ENCODE measurements around the gene TMEM225B.

The TMEM225B gene

GRCh38 chr7:99638731-99639130 is 40.7 kb downstream of the TMEM225B start:
- Histone ChIP-seq H3K36me3 (replicated peaks; ENCODE audit: low read depth, low read length) (peaks cover 3% of the 10 kb centered on the region), H3K4me3 (ENCODE audit: low read length) (no peak overlapping the region), H3K4me1 (ENCODE audit: low read length) (no peaks in the 10 kb centered on the region), H3K27me3 (ENCODE audit: low read depth, low read length) (no peaks in the 10 kb centered on the region), H3K79me2 (ENCODE audit: low read length) (no peaks in the 10 kb centered on the region), H3K9me3 (ENCODE audit: insufficient read depth, low read length) (no peaks in the 10 kb centered on the region), H2AFZ (ENCODE audit: low read depth, low read length) (no peak overlapping the region), H3K9ac (ENCODE audit: low read length) (no peak overlapping the region), H4K20me1 (ENCODE audit: insufficient read depth, low read length) (no peaks in the 10 kb centered on the region), H3K27ac (ENCODE audit: low read length) (no peak overlapping the region), H3K4me2 (ENCODE audit: low read length) (no peak overlapping the region)
- no peak for TF ChIP-seq EZH2phosphoT487 (IDR thresholded peaks at IDR 0.05; ENCODE audit: low read depth)
- no peak for TF ChIP-seq CTCF (IDR thresholded peaks at IDR 0.05; ENCODE audit: low read depth, low read length)

- H3K27me3 ChIP-seq (ENCODE audit: low read depth, low read length): no peaks in the 10 kb centered on the region
- TF ChIP-seq EZH2phosphoT487 (IDR thresholded peaks at IDR 0.05; ENCODE audit: low read depth) (no peak), CTCF (IDR thresholded peaks at IDR 0.05; ENCODE audit: low read depth, low read length) (no peak)
- H3K27ac ChIP-seq (ENCODE audit: low read length): no peak overlapping the region
- no peaks in the 10 kb centered on the region for H3K36me3 ChIP-seq (replicated peaks; ENCODE audit: low read depth, low read length)
- no peak overlapping the region for H3K9ac ChIP-seq (ENCODE audit: low read length)
- no peaks in the 10 kb centered on the region for H4K20me1 ChIP-seq (ENCODE audit: insufficient read depth, low read length)
- no peaks in the 10 kb centered on the region for H3K79me2 ChIP-seq (ENCODE audit: low read length)
- H3K4me1 ChIP-seq (ENCODE audit: low read length): no peaks in the 10 kb centered on the region
- H2AFZ ChIP-seq (ENCODE audit: low read depth, low read length): no peak overlapping the region
- no peaks in the 10 kb centered on the region for H3K9me3 ChIP-seq (ENCODE audit: insufficient read depth, low read length)
- no peak overlapping the region for H3K4me2 ChIP-seq (ENCODE audit: low read length)
- no peak overlapping the region for H3K4me3 ChIP-seq (ENCODE audit: low read length)
Observed at GRCh38 chr7:99639267-99639666, 41.2 kb downstream of the TMEM225B start.

- H3K4me1 ChIP-seq (ENCODE audit: low read length): no peaks in the 10 kb centered on the region
- H4K20me1 ChIP-seq (ENCODE audit: insufficient read depth, low read length): no peaks in the 10 kb centered on the region
- no peak overlapping the region for H3K9ac ChIP-seq (ENCODE audit: low read length)
- H3K4me3 ChIP-seq (ENCODE audit: low read length): no peak overlapping the region
- no peaks in the 10 kb centered on the region for H3K36me3 ChIP-seq (replicated peaks; ENCODE audit: low read depth, low read length)
- H3K27me3 ChIP-seq (ENCODE audit: low read depth, low read length): no peaks in the 10 kb centered on the region
- TF ChIP-seq EZH2phosphoT487 (IDR thresholded peaks at IDR 0.05; ENCODE audit: low read depth) (no peak), CTCF (IDR thresholded peaks at IDR 0.05; ENCODE audit: low read depth, low read length) (no peak)
- H3K27ac ChIP-seq (ENCODE audit: low read length): no peak overlapping the region
- no peak overlapping the region for H2AFZ ChIP-seq (ENCODE audit: low read depth, low read length)
- H3K4me2 ChIP-seq (ENCODE audit: low read length): no peak overlapping the region
- no peaks in the 10 kb centered on the region for H3K79me2 ChIP-seq (ENCODE audit: low read length)
- H3K9me3 ChIP-seq (ENCODE audit: insufficient read depth, low read length): no peaks in the 10 kb centered on the region
Observed at GRCh38 chr7:99642027-99642426, 44.0 kb downstream of the TMEM225B start.

- Histone ChIP-seq H3K4me2 (ENCODE audit: low read length) (no peak overlapping the region), H4K20me1 (ENCODE audit: insufficient read depth, low read length) (no peaks in the 10 kb centered on the region), H3K79me2 (ENCODE audit: low read length) (no peaks in the 10 kb centered on the region), H3K4me1 (ENCODE audit: low read length) (no peaks in the 10 kb centered on the region), H3K9ac (ENCODE audit: low read length) (no peak overlapping the region), H3K9me3 (ENCODE audit: insufficient read depth, low read length) (no peaks in the 10 kb centered on the region), H3K27ac (ENCODE audit: low read length) (no peak overlapping the region), H3K27me3 (ENCODE audit: low read depth, low read length) (no peaks in the 10 kb centered on the region), H3K4me3 (ENCODE audit: low read length) (no peak overlapping the region), H3K36me3 (replicated peaks; ENCODE audit: low read depth, low read length) (no peaks in the 10 kb centered on the region), H2AFZ (ENCODE audit: low read depth, low read length) (no peak overlapping the region)
- no peak for TF ChIP-seq CTCF (IDR thresholded peaks at IDR 0.05; ENCODE audit: low read depth, low read length)
- no peak for TF ChIP-seq EZH2phosphoT487 (IDR thresholded peaks at IDR 0.05; ENCODE audit: low read depth)
Observed at GRCh38 chr7:99643464-99643863, 45.4 kb downstream of the TMEM225B start.

Measured in OCI-LY3 (cell line).